HEK293T (cell line): ENCODE measurements around the gene PHOSPHO2.

ENCODE experiments used
- CTCF ChIA-PET: fragments of 350-600 bp; formaldehyde crosslinking; extraction: SDS; loops from one replicate; lab custom pipeline; 2021; ENCODE audit warnings: antibody characterized with exemption, inconsistent platforms; lab: Yijun Ruan, JAX
- POLR2A ChIA-PET: fragments of 350-600 bp; formaldehyde crosslinking; extraction: SDS; loops from one replicate; lab custom pipeline; 2020; ENCODE audit warnings: antibody characterized with exemption, inconsistent platforms; lab: Yijun Ruan, JAX
- DNase-seq: peaks from one replicate; pipeline ENCODE4 v3.0.0; 2012; ENCODE audit warnings: mixed read lengths; ENCODE audit errors: extremely low spot score
- ARNT ChIP-seq: fragments of 450-650 bp; IDR thresholded peaks from 2 replicates; pipeline ENCODE4 v1.6.1; 2017; ENCODE audit warnings: mild to moderate bottlenecking
- BHLHE40 ChIP-seq: fragments of 450-650 bp; IDR thresholded peaks from 2 replicates; pipeline ENCODE4 v1.6.1; 2016; ENCODE audit warnings: mild to moderate bottlenecking, moderate library complexity, borderline replicate concordance
- CTBP1 ChIP-seq: fragments of 450-650 bp; IDR thresholded peaks from 2 replicates; pipeline ENCODE4 v1.6.1; 2016; ENCODE audit warnings: borderline replicate concordance
- ELF4 ChIP-seq: fragments of 450-650 bp; IDR thresholded peaks from 2 replicates; pipeline ENCODE4 v1.6.1; 2017; ENCODE audit warnings: antibody characterized with exemption
- FOXA1 ChIP-seq: fragments of 450-650 bp; IDR thresholded peaks from 2 replicates; pipeline ENCODE4 v1.6.1; 2016; ENCODE audit warnings: mild to moderate bottlenecking
- FOXK2 ChIP-seq: fragments of 450-650 bp; IDR thresholded peaks from 2 replicates; pipeline ENCODE4 v1.6.1; 2016; ENCODE audit warnings: mild to moderate bottlenecking
- FOXM1 ChIP-seq: fragments of 450-650 bp; IDR thresholded peaks from 2 replicates; pipeline ENCODE4 v1.6.1; 2017; ENCODE audit warnings: mild to moderate bottlenecking, borderline replicate concordance
- HDGF ChIP-seq: fragments of 450-650 bp; IDR thresholded peaks from 2 replicates; pipeline ENCODE4 v1.6.1; 2017; ENCODE audit warnings: antibody characterized with exemption, borderline replicate concordance
- L3MBTL2 ChIP-seq: fragments of 450-650 bp; conservative IDR thresholded peaks from 2 replicates; pipeline ENCODE4 v1.6.1; 2016; ENCODE audit warnings: mild to moderate bottlenecking
- LEF1 ChIP-seq: fragments of 450-650 bp; IDR thresholded peaks from 2 replicates; pipeline ENCODE4 v1.6.1; 2017; ENCODE audit warnings: mild to moderate bottlenecking, borderline replicate concordance
- NFRKB ChIP-seq: fragments of 450-650 bp; IDR thresholded peaks from 2 replicates; pipeline ENCODE4 v1.6.1; 2016; ENCODE audit warnings: mild to moderate bottlenecking, moderate library complexity
- PKNOX1 ChIP-seq: fragments of 450-650 bp; IDR thresholded peaks from 2 replicates; pipeline ENCODE4 v1.6.1; 2016
- SP1 ChIP-seq: fragments of 450-650 bp; IDR thresholded peaks from 2 replicates; pipeline ENCODE4 v1.6.1; 2017
- SUZ12 ChIP-seq: fragments of 450-650 bp; IDR thresholded peaks from 2 replicates; pipeline ENCODE4 v1.6.1; 2016; ENCODE audit warnings: mild to moderate bottlenecking
- TARDBP ChIP-seq: fragments of 450-650 bp; IDR thresholded peaks from 2 replicates; pipeline ENCODE4 v1.6.1; 2016
- ZNF384 ChIP-seq: fragments of 450-650 bp; IDR thresholded peaks from 2 replicates; pipeline ENCODE4 v1.6.1; 2016

PHOSPHO2 gene

GRCh38 chr2:169694113-169694893, at the start of gene PHOSPHO2, which contains the start of gene CFAP210:
TSS of gene PHOSPHO2 (plus strand) at chr2:169694469. CDS start at chr2:169700972, 6,503 bp downstream.
TSS of gene CFAP210 (minus strand) at chr2:169694405. CDS start at chr2:169694327, 78 bp downstream.
- ChIA-PET POLR2A (interaction anchor here (0.6 to 1.4 kb wide), 5 partner anchors 9 to 122 kb away, joined by 3 to 4 read pairs (median 3); partner anchors contain the start of gene KLHL23), CTCF (no interaction called here)

GRCh38 chr2:169647496-169647895, 46.8 kb upstream of the PHOSPHO2 start:
- CTCF ChIA-PET: no interaction called here
- DNase-seq: no peak
- no peak for TF ChIP-seq HDGF
- TF ChIP-seq BHLHE40: no peak
- no peak for TF ChIP-seq NFRKB
- TF ChIP-seq ZNF384: no peak
- TF ChIP-seq LEF1: no peak
- TF ChIP-seq CTBP1: no peak
- no peak for TF ChIP-seq FOXA1
- TF ChIP-seq ELF4: no peak
- TF ChIP-seq ARNT: no peak
- POLR2A ChIA-PET: no interaction called here

More at GRCh38 chr2:169694113-169694893, at the start of gene PHOSPHO2, which contains the start of gene CFAP210:
- TF ChIP-seq ELF4: 0 out of 2 replicates have a peak, but pooled peaks have one; percentile 32
- TF ChIP-seq TARDBP: peak; percentile 69
- TF ChIP-seq PKNOX1: no peak
- TF ChIP-seq ARNT: no peak
- peak; percentile 83 for TF ChIP-seq L3MBTL2
- TF ChIP-seq SP1: no peak
- DNase-seq: peak; percentile 97

GRCh38 chr2:169649278-169649677, 45.0 kb upstream of the PHOSPHO2 start:
- ChIA-PET CTCF (no interaction called here), POLR2A (no interaction called here)
- TF ChIP-seq FOXM1 (no peak), TARDBP (no peak), FOXK2 (no peak), BHLHE40 (no peak), ARNT (no peak), LEF1 (no peak), PKNOX1 (no peak), ZNF384 (no peak), HDGF (no peak), SP1 (no peak), NFRKB (no peak), L3MBTL2 (no peak)
- no peak for DNase-seq

- CTCF ChIA-PET: interaction anchor here (1.2 kb wide), 1 partner anchor 8 kb away, joined by 3 read pairs; no protein-coding TSS in a partner anchor
- DNase-seq: no peak
- TF ChIP-seq BHLHE40 (no peak), ARNT (no peak), CTBP1 (no peak), SP1 (no peak), SUZ12 (no peak), L3MBTL2 (no peak)
- POLR2A ChIA-PET: no interaction called here
Observed at GRCh38 chr2:169653636-169654035, 40.6 kb upstream of the PHOSPHO2 start.

GRCh38 chr2:169656164-169656563, 38.1 kb upstream of the PHOSPHO2 start:
- ChIA-PET CTCF (interaction anchor here (0.7 kb wide), 1 partner anchor 121 kb away, joined by 3 read pairs; no protein-coding TSS in a partner anchor), POLR2A (no interaction called here)
- TF ChIP-seq PKNOX1: no peak
- no peak for TF ChIP-seq SUZ12
- no peak for DNase-seq

GRCh38 chr2:169658877-169659276, 35.4 kb upstream of the PHOSPHO2 start:
- TF ChIP-seq SUZ12 (no peak), ELF4 (no peak), ARNT (no peak), FOXK2 (no peak), HDGF (no peak), BHLHE40 (no peak), FOXA1 (no peak), L3MBTL2 (no peak), NFRKB (no peak)
- CTCF ChIA-PET: no interaction called here
- no peak for DNase-seq
- POLR2A ChIA-PET: no interaction called here
